Measurements from ENCODE around the gene NAT8L.

NAT8L gene

DNA sequence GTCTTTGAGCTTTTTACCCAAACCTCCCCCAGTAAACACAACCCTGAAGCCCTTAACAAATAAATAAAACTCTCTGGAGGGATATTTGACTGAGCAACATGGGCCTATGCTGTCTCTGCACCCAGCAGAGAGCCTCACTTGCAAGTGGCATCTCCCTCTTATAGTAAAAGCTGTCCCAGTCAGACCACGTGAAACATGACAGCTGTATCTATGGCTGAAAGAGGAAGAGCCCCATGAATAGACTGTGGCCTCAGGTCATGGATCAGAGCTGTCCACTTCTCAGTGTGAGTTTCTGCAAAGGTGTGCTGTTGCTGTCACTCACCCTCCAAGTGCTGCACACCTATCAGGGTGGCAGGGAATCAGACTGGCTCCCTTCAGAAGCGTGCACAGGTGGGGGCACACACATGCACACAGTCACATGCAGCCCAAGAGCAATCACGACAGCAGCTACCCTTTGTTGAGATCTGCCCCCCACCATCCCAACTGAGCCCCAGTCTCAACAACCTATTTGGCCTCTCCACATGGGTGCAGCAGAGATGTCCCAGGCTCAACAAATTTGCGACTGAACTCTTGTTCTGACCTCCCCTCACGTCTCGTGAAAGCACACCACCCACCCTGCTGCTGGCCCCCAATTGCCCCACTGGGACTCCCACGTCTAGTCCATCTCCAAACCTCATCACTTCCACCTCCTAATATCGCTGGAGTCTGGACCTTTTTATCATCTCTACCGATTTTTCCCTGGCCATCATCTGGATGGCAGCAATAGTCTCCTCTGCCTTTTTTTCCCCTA lies 45.6 kb downstream of the NAT8L start:
- no peak for ATAC-seq
- Mint-ChIP-seq H3K36me3 (no peaks in the 10 kb centered on the region), H3K4me1 (peaks cover 5% of the 10 kb centered on the region), H3K27ac (no peak overlapping the region), H3K9me3 (peaks cover 16% of the 10 kb centered on the region), H3K4me3 (no peak overlapping the region)
- DNase-seq (ENCODE audit: low spot score in 2 of 2) = no peak

DNA sequence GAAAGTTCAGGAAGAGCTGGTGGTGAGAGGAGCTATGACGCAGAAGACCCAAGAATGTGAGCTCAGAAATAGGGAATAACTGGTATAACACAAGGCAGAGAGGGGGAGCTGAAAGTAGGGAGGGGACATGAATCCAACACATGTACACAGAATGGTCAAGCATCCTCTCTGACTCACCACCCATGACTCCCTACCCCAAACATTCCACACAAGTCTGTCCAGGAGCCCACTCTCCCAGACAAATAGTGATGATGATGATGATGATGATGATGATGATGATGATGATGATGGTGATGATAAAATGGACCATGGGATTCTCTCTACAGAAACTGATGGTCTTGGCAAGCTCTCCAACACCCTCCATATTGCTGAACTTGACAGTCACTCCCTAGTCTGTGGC lies 46.4 kb downstream of the NAT8L start:
- Mint-ChIP-seq H3K4me3 (no peak overlapping the region), H3K36me3 (no peaks in the 10 kb centered on the region), H3K9me3 (peaks cover 16% of the 10 kb centered on the region), H3K4me1 (peaks cover 5% of the 10 kb centered on the region), H3K27ac (no peak overlapping the region)
- DNase-seq (ENCODE audit: low spot score in 2 of 2) = no peak
- no peak for ATAC-seq

DNA sequence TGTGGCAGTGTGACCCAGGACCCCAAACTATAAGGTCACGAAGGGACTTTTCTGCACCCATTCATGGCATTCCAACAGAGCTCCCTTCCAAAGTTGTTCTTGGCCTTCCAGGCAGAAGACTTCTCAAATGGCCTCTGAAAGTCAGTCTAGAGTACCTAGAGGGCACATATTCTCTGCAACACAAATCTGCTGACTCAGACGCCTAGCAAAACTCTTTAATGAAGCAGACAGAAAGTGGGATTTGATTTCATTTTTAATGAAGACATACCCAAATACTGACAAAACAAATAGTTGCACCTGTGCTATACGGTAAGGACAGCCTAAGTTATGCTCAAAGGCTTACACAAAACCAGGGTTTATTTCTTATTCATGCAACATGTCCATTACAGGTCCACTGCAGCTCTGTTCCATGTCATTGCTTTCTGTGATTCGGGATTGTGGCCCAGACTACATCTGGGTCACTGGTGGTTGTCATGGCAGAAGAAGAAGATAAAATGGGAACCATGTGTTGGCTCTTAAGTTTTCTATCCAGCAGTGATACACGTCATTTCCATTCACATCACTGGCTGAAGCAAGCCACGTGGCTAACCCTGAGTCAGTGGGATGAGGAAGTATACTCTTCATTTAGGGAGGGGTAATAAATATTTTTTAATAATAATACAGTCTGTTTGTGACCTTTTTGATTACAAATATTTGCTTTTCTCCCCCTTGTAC lies 57.7 kb downstream of the NAT8L start:
- Mint-ChIP-seq H3K4me1 (no peaks in the 10 kb centered on the region), H3K27ac (no peak overlapping the region), H3K4me3 (no peak overlapping the region), H3K9me3 (no peaks in the 10 kb centered on the region), H3K36me3 (no peaks in the 10 kb centered on the region)
- ATAC-seq (no peak), DNase-seq (ENCODE audit: low spot score in 2 of 2) (no peak)
